ENCODE measurements around the gene MFNG.

Gene MFNG

GRCh38 chr22:37489983-37490382 is 3.8 kb upstream of the MFNG start:
- Histone ChIP-seq H2AFZ (ENCODE audit: low read depth) (no peak overlapping the region), H3K4me3 (IDR thresholded peaks at IDR 0.05; ENCODE audit: insufficient read depth, low read depth, low read length) (no peak overlapping the region), H3K36me3 (ENCODE audit: insufficient read depth) (no peaks in the 10 kb centered on the region), H4K20me1 (ENCODE audit: insufficient read depth) (no peaks in the 10 kb centered on the region), H3K4me2 (no peak overlapping the region), H3K27ac (no peak overlapping the region), H3K27me3 (ENCODE audit: insufficient read depth, low read depth) (no peaks in the 10 kb centered on the region), H3K9ac (no peak overlapping the region), H3K4me1 (ENCODE audit: low read depth, poor library complexity, severe bottlenecking) (peaks cover 11% of the 10 kb centered on the region), H3K79me2 (ENCODE audit: insufficient read depth, low read depth) (peaks cover 12% of the 10 kb centered on the region)
- TF ChIP-seq CTCF (conservative IDR thresholded peaks at IDR 0.05; ENCODE audit: low read depth, low read length) = no peak

GRCh38 chr22:37488337-37489135 is 2.4 kb upstream of the MFNG start:
- Histone ChIP-seq H3K4me2 (no peak overlapping the region), H3K79me2 (ENCODE audit: insufficient read depth, low read depth) (peaks cover 26% of the 10 kb centered on the region), H3K27ac (no peak overlapping the region), H3K4me3 (IDR thresholded peaks at IDR 0.05; ENCODE audit: insufficient read depth, low read depth, low read length) (no peak overlapping the region), H3K36me3 (ENCODE audit: insufficient read depth) (no peaks in the 10 kb centered on the region), H3K27me3 (ENCODE audit: insufficient read depth, low read depth) (no peaks in the 10 kb centered on the region), H4K20me1 (ENCODE audit: insufficient read depth) (no peaks in the 10 kb centered on the region), H2AFZ (ENCODE audit: low read depth) (no peak overlapping the region), H3K9ac (no peak overlapping the region), H3K4me1 (ENCODE audit: low read depth, poor library complexity, severe bottlenecking) (peaks cover 13% of the 10 kb centered on the region)
- TF ChIP-seq CTCF (conservative IDR thresholded peaks at IDR 0.05; ENCODE audit: low read depth, low read length) = no peak

DNA sequence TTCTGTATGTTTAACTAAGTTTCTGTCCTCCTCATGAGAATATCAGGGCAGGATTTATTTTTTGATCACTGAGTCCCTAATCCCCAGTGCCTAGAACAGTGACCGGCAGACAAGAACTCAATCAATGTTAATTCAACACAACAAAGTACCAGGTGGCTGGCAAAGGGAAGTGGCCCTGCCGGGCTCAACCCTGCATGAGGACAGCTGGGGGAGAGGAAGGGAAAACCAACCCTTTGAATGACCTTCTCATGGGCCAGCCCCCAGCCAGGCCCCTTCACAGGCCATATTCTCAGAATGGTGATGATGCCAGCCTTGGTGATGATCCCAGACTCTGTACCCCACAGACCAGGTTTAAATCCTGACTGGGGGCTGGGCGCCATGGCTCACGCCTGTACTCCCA is 1.4 kb upstream of the MFNG start:
- H3K4me3 ChIP-seq (IDR thresholded peaks at IDR 0.05; ENCODE audit: insufficient read depth, low read depth, low read length) = no peak overlapping the region
- peaks cover 17% of the 10 kb centered on the region for H3K4me1 ChIP-seq (ENCODE audit: low read depth, poor library complexity, severe bottlenecking)
- no peaks in the 10 kb centered on the region for H4K20me1 ChIP-seq (ENCODE audit: insufficient read depth)
- no peak for TF ChIP-seq CTCF (conservative IDR thresholded peaks at IDR 0.05; ENCODE audit: low read depth, low read length)
- no peak overlapping the region for H2AFZ ChIP-seq (ENCODE audit: low read depth)
- H3K4me2 ChIP-seq = no peak overlapping the region
- H3K9ac ChIP-seq = no peak overlapping the region
- no peaks in the 10 kb centered on the region for H3K36me3 ChIP-seq (ENCODE audit: insufficient read depth)
- no peaks in the 10 kb centered on the region for H3K27me3 ChIP-seq (ENCODE audit: insufficient read depth, low read depth)
- peaks cover 36% of the 10 kb centered on the region for H3K79me2 ChIP-seq (ENCODE audit: insufficient read depth, low read depth)
- no peak overlapping the region for H3K27ac ChIP-seq

DNA sequence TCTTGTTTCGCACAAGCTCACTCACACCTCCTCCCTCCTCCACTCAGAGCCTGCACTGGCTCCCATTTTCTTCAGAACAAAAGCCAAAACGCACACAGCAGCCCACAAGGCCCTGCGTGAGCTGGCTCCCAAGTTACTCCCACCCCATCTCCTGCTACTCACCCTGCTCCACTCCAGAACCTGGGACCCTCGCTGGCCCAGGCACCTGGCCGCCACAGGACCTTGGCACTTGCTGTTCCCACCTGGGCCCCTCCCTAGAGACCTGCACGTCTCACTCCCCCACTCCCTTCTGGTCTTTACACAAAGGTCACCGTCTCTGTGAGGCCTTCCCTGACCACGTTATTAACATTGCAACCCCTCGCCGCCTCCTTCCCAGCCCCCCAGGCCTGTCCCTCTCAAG is 945 bp upstream of the MFNG start:
- TF ChIP-seq CTCF (conservative IDR thresholded peaks at IDR 0.05; ENCODE audit: low read depth, low read length) = no peak
- Histone ChIP-seq H2AFZ (ENCODE audit: low read depth) (no peak overlapping the region), H3K4me1 (ENCODE audit: low read depth, poor library complexity, severe bottlenecking) (peaks cover 17% of the 10 kb centered on the region), H3K79me2 (ENCODE audit: insufficient read depth, low read depth) (peaks cover 41% of the 10 kb centered on the region), H3K36me3 (ENCODE audit: insufficient read depth) (no peaks in the 10 kb centered on the region), H4K20me1 (ENCODE audit: insufficient read depth) (no peaks in the 10 kb centered on the region), H3K27me3 (ENCODE audit: insufficient read depth, low read depth) (no peaks in the 10 kb centered on the region), H3K4me2 (peak overlapping the region; percentile 84; the same call in 1 of the 2 replicates), H3K4me3 (IDR thresholded peaks at IDR 0.05; ENCODE audit: insufficient read depth, low read depth, low read length) (no peak overlapping the region), H3K27ac (no peak overlapping the region), H3K9ac (no peak overlapping the region)
